ENCODE results near the gene ARL14EP.

DNA sequence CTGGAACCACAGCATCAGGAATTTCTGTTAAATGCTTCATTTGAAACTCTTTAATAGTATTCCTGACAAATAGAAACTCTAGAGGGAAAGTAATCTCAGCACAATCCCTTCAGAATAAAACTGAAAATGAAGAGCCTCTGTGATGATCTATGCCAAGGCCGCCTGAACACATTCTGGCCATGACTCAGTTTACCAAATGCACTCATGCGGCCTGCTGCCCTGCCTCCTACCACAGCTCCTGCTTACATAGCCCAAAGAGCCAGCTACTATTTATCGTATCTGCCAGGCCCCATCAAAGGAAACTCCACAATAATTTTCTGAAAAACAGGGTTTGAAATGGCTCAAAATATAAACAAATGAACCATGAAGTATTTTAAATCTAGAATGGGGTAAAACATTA is 27.0 kb downstream of the ARL14EP start:
- TF ChIP-seq, protein P1, sequence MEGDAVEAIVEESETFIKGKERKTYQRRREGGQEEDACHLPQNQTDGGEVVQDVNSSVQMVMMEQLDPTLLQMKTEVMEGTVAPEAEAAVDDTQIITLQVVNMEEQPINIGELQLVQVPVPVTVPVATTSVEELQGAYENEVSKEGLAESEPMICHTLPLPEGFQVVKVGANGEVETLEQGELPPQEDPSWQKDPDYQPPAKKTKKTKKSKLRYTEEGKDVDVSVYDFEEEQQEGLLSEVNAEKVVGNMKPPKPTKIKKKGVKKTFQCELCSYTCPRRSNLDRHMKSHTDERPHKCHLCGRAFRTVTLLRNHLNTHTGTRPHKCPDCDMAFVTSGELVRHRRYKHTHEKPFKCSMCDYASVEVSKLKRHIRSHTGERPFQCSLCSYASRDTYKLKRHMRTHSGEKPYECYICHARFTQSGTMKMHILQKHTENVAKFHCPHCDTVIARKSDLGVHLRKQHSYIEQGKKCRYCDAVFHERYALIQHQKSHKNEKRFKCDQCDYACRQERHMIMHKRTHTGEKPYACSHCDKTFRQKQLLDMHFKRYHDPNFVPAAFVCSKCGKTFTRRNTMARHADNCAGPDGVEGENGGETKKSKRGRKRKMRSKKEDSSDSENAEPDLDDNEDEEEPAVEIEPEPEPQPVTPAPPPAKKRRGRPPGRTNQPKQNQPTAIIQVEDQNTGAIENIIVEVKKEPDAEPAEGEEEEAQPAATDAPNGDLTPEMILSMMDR (IDR thresholded peaks at IDR 0.05): no peak
- no peak for TF ChIP-seq POLR2AphosphoS5 (IDR thresholded peaks at IDR 0.05; ENCODE audit: low read depth, low read length)

Data from Panc1 (cell line).